HG02885 (cell line): Measurements from ENCODE around the gene SLC35F1.
A peak's percentile ranks its signal among the peaks of the same experiment; 100 is the strongest.

ENCODE experiments used
- ATAC-seq: cut with Tn5 transposase; IDR thresholded peaks from one replicate; pipeline ENCODE4 v1.9.1; 2021; ENCODE audit warnings: mild to moderate bottlenecking; ENCODE audit not compliant: unreplicated experiment, poor library complexity

SLC35F1 gene

DNA sequence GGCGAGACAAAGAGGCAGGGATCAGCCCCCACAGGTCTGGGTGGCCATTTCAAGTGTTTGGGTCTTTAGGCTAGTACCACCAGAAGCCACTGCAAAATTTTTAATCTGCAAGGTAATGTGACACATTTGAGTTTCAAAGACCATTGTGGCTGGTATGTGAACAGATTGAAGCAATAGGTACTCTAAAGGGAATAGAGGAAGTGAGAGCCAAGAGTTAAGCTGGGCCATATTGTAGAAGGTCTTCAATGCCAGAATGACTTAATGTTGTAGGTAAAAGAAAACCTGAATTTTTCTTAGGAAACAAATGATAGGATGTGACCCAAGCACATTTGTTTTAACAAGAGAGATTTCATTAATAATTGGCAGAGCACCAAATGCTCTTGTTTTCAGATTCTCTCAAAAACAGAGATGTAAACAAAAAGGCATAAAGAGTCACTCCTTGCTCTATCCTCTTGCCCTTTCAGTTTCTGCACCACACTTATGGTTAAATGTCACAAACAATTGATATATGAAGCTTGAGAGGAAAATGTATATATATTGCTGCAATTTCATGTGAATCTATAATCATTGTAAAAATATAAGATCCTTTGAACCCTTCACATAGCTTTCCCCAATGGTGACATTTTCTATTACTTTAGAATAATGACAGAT lies 333.9 kb downstream of the SLC35F1 start:
- peak; percentile 92 for ATAC-seq

GRCh38 chr6:118246406-118246805 lies 339.3 kb downstream of the SLC35F1 start:
- no peak for ATAC-seq

GRCh38 chr6:118248171-118248570 lies 341.1 kb downstream of the SLC35F1 start:
- ATAC-seq = no peak

DNA sequence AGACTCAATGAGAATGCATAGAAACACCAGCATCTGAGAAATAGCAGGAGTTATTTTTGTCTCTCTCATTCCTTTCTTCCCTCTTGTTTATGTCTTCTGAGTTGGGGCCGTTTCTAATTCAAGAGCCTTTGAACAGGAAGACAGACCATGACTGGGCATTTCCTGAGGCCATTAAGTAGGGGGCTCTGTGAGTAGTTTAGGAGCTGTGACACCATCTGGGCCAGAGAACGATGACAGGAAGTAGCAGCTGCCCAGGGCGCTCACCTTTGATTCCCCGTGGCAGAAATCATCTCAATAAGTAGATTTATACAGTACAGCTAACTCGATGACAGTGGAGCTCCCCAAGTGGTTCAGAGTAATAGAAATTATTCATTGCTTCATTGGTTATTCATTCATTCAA lies 342.6 kb downstream of the SLC35F1 start:
- ATAC-seq = peak; percentile 41

DNA sequence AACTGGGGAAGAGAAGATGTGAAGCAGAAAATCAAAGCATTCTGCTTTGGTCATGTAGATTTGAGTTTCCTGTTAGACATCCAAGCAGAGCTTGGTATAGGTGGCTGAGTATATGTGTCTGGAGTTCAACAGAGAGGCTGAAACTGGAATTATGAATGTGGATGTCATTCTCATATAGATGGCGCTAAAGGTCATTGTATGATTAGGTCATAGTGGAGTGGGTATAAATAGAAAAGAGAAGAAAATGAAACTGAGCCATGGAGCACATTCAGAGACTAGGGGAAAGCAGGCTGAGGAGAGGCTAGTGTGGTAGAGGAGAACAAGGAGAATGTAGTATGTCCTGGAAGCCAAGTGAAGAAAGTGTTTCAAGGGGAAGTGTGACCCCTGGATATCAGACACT lies 345.4 kb downstream of the SLC35F1 start:
- ATAC-seq = peak; percentile 74

- ATAC-seq = no peak
These were observed 346.7 kb downstream of the SLC35F1 start for GRCh38 chr6:118253741-118254140.

DNA sequence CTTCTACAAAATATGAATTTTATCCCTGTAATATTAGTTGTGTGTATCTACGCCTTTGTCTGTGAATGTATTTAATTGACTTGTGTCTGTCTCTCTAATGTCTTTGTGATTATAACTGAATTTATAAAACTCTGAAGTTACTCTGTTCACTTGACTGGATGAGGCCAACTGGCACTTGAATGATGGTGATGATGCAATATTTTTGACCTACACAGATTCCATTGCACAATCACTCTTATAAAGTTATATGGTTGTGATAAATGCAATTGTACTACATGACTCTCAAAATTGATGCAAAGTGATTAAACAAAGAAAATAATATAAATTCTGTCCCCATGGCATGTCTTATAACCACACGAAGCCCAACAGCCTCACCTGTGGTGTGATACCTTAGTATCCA lies 353.8 kb downstream of the SLC35F1 start:
- ATAC-seq = no peak

DNA sequence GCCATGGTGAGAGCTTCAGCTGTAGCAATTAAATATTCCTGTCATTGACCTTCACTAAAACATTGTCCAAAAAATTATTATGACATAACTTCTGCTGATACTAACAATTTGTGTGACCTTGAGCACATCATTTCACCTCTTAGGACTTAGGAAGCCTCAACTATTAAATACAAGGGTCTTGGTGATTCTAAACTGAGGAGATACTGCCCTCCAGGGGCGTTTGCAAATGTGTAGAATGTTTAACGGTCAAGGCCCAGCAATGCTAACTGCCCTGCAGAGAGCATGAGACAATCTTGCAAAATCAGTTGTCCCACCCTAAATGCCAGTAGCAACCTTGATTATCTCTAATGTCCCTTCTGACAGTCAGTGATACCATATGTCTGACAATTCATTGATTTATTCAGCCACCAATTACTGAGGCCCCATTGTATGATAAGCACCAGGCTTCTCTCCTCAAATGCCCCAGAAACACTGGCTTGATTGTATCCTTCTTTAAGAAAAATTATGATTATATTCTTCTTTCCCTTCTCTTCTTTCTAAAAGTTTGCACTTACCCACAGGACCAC lies 356.9 kb downstream of the SLC35F1 start:
- ATAC-seq = no peak

GRCh38 chr6:118269659-118270058 lies 362.6 kb downstream of the SLC35F1 start:
- ATAC-seq = no peak

DNA sequence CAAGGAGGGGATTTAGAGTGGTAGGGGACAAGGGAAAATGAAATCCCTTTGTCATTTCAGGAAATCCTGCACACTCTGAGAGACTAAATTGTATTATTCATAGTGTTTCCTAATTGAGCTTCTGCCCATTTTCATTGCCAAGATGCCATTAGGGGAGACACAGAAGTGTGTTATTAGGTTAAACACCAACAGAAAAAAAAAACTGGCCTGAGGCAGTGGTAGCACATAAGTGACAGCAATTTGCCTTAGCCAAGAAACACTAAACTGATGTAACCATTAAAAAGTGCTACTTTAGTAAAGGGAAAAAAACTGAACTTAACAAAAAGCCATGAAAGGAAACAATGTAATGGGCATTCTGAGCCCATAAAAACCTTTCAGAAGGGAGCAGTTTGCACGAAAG lies 370.6 kb downstream of the SLC35F1 start:
- ATAC-seq = no peak

DNA sequence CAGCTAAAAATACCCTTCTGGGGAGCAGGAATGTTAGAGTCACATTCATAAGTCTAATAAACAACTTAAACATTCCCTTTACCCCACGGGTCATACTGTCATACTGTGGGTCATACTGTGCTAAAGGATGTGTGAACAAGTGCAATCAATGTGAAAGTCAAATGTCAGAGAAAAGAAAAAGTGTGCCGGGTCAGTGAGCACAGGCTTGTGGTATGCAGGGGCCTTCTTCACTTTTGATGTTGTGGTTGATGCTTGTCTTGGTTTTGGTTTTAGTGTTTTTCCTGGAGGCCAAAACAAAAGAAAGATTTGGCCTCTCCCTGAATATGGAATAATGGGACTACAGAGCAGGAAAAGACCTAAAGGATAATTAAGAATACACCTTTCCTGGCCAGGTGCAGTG lies 373.1 kb downstream of the SLC35F1 start:
- peak; percentile 99 for ATAC-seq

- ATAC-seq = no peak
These were observed 374.2 kb downstream of the SLC35F1 start for GRCh38 chr6:118281291-118281690.

GRCh38 chr6:118283766-118284165 lies 376.7 kb downstream of the SLC35F1 start:
- peak; percentile 35 for ATAC-seq

DNA sequence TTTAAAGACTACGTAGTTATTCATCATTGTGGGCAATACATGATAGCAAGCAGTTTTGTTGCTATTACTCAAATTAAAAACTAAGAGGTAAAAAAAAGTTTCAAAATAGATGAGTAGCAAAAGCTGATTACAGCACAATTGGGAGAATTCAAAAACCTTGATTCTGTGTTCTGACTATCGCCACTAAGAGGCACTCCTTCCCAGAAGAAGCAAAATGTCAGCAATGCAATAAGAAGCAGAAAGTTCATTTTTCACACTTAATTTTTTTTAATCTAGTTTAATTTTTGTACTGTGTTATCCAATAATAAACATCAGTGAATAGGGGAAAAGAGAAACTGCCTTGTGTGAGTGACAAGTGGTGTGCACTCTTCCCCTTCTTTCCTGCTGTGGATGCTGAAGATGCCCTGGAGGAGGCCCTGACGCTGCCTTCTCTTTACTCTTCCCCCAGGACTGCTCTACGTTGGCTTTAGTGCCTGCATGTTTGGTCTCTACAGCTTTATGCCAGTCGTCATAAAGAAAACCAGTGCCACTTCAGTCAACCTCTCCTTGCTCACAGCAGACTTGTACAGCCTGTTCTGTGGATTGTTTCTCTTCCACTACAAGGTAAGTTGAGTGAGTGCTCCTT lies 377.8 kb downstream of the SLC35F1 start:
- no peak for ATAC-seq

- no peak for ATAC-seq
These were observed 378.7 kb downstream of the SLC35F1 start for GRCh38 chr6:118285791-118286190.

- no peak for ATAC-seq
These were observed 381.5 kb downstream of the SLC35F1 start for GRCh38 chr6:118288355-118289124.

- no peak for ATAC-seq
These were observed 385.5 kb downstream of the SLC35F1 start for GRCh38 chr6:118292558-118292957.

DNA sequence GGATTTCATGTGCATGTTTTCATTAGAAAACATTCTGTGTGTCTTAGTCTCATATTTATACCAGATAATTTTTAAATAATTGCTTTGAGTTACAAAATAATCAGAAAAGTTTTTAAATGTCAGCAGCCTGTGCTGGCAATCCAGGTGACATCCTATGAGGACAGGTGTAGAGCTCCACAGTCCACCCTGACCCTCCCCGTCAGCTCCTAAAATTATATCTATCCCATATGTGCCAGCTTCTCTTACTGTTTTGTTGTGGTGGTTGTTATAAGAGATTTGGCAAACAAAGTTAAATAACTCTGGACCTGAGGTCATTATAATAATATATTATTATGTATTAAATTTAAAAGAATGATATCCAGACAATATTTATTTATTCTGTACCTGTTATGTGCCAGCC lies 387.8 kb downstream of the SLC35F1 start:
- no peak for ATAC-seq

DNA sequence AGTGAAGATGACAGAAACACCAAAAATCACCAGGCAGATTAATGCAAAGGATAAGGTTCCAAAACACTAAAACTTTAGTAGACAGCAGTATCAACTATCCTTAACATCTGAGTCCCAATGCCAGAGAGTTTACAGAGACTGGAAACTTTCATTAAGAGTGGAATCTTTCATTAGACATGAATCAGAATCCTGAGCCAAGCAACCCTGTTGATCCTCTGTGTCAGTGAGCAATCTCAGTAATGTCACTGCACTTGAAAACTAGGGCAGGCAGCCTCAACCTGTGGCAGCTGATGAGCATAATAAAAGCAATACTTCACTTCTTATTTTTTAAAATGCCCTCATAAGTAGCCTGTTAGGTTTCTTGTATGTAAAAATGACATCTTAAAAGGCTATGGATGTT lies 388.3 kb downstream of the SLC35F1 start:
- ATAC-seq = no peak

- ATAC-seq = no peak
These were observed 389.3 kb downstream of the SLC35F1 start for GRCh38 chr6:118296129-118296901.
